Adrenal gland (tissue), 12 donors: Measurements from ENCODE around the gene UROC1. TPM values are rescaled to one million over a fixed set of nuclear protein-coding genes. Genes with fewer than 3 reads are reported as not detected.

Experiments
- DNase-seq, 7 donors: peaks; one replicate each; pipeline ENCODE4 v3.0.0-alpha.2; 2019 to 2020
- H3K27ac ChIP-seq, 5 donors: fragments of 200-600 bp; sonication (generic) in 4 of 5; 1 replicate in 3 of 5; 2 replicates in 2 of 5; pipeline versions ENCODE4 v1.5.1 to v1.8.0; 2016 to 2020; ENCODE audit warnings: mild to moderate bottlenecking in 1 of 5
- H3K27me3 ChIP-seq: fragments of 200-600 bp; 2 replicates; pipeline ENCODE4 v1.8.0; 2021
- H3K36me3 ChIP-seq, 2 donors: fragments of 200-600 bp; replicated peaks in 1 of 2; 1 replicate in 1 of 2; 2 replicates in 1 of 2; pipeline versions ENCODE4 v1.5.1 to v1.8.0; 2018 to 2022
- H3K4me1 ChIP-seq, 2 donors: fragments of 200-600 bp; replicated peaks in 1 of 2; 1 replicate in 1 of 2; 2 replicates in 1 of 2; pipeline versions ENCODE4 v1.5.1 to v1.8.0; 2018 to 2021
- H3K4me3 ChIP-seq, 4 donors: fragments of 200-600 bp; sonication (generic) in 3 of 4; one replicate each; pipeline ENCODE4 v1.5.1; 2016 to 2018
- H3K9me3 ChIP-seq, 3 donors: fragments of 200-600 bp; sonication (generic) in 1 of 3; replicated peaks in 1 of 3; 1 replicate in 2 of 3; 2 replicates in 1 of 3; pipeline versions ENCODE4 v1.5.1 to v1.8.0; 2016 to 2021
- CTCF ChIP-seq, 6 experiments: fragments of 450-650 bp in 4 of 6; fragments of 200-600 bp in 2 of 6; sonication (generic) in 1 of 6; IDR thresholded peaks; 1 replicate in 5 of 6; 2 replicates in 1 of 6; pipeline versions ENCODE4 v1.5.1 to v1.8.0; 2016 to 2021; ENCODE audit warnings: antibody characterized with exemption in 6 of 6, mild to moderate bottlenecking in 2 of 6, moderate library complexity in 1 of 6
- POLR2A ChIP-seq, 2 donors: fragments of 450-650 bp; IDR thresholded peaks; one replicate each; pipeline ENCODE4 v1.6.1; 2017; ENCODE audit warnings: antibody characterized with exemption in 2 of 2, mild to moderate bottlenecking in 2 of 2, moderate library complexity in 1 of 2
- WGBS, 4 donors: extraction: QIAGEN DNeasy Blood & Tissue Kit in 2 of 4; methylation state at CpG; one replicate each; pipeline versions ENCODE4 v1.1.5 to v1.1.7; 2013 to 2017; 5-methylcytosine and 5-hydroxymethylcytosine counted together
- intact Hi-C, 2 donors: fragments of 100-400 bp; cut with DNase I; formaldehyde crosslinking; loops; one replicate each; pipeline versions ENCODE4 v1.14.1 to v1.15.0; 2022 to 2023
- polyA plus RNA-seq, 3 donors: library from polyadenylated mRNA; stranded (reverse); fragments of 200-250 nt in 2 of 3; fragments of 350-450 nt in 1 of 3; fragmentation: Illumina TruSeq in 1 of 3; extraction: RNeasy Lipid Tissue Mini Kit (QIAGEN cat#74804) in 1 of 3; gene quantifications; one replicate each; pipeline ENCODE4 v1.2.3, GENCODE V29; 2013 to 2014
- small RNA-seq, 2 donors: library from RNA; depleted of rRNA; stranded (forward); fragments of <200 nt; gene quantifications; one replicate each; pipeline ENCODE3, GENCODE V24; 2016
- total RNA-seq, 9 donors: library from RNA; depleted of rRNA in 4 of 9; stranded (reverse); fragments of >200 nt in 4 of 9; fragments of 120-200 nt in 1 of 9; fragmentation: NEBNext Ultra II Directional in 1 of 9; extraction: Animal tissue kit (Norgen Biotek cat#: 25700) in 1 of 9; gene quantifications; one replicate each; pipeline versions ENCODE4 v1.1.0 to v1.2.4, GENCODE V29; 2013 to 2023
- donor health status: healthy with polysubstance abuse.
- donor health status: Bipolar disorder and iron deficiency.
- donor health status: DM: yes; HTN: yes; CAD: no.
- donor health status: DM: no; HTN: no; CAD: no.
- donor health status: DM: no; HTN: no; CAD: no.
- donor health status: DM: yes; HTN: yes; CAD: no.

UROC1 gene
- total and polyA plus RNA-seq, 12 donors = under 0.01 to 0.22 (median 0.04) TPM; not detected in 8

- WGBS, 4 donors = 95 to 100% (median 99%) methylated on average over 2 to 6 of the region's 6 CpGs
- no peak overlapping the region for H3K27ac ChIP-seq
- TF ChIP-seq POLR2A (IDR thresholded peaks at IDR 0.05) = no peak
- no peak for TF ChIP-seq CTCF (IDR thresholded peaks at IDR 0.05)
- H3K36me3 ChIP-seq = peaks cover 0 to 15% of the 10 kb centered on the region in 2 donors
- intact Hi-C loops = no loop called here
- no peak for DNase-seq
- no peaks in the 10 kb centered on the region for H3K27me3 ChIP-seq
- H3K4me1 ChIP-seq = no peaks in the 10 kb centered on the region
- H3K9me3 ChIP-seq = no peaks in the 10 kb centered on the region
- H3K4me3 ChIP-seq = no peak overlapping the region
Observed at GRCh38 chr3:126433105-126433430, 84.5 kb downstream of the UROC1 start.

GRCh38 chr3:126432361-126433104 is 85.0 kb downstream of the UROC1 start:
- WGBS, 4 donors = 59 to 72% (median 68%) methylated on average over 2 to 4 of the region's 4 CpGs
- Histone ChIP-seq H3K9me3 (no peaks in the 10 kb centered on the region), H3K27me3 (no peaks in the 10 kb centered on the region), H3K36me3 (peaks cover 0 to 9% of the 10 kb centered on the region in 2 donors), H3K27ac (no peak overlapping the region), H3K4me3 (no peak overlapping the region), H3K4me1 (no peaks in the 10 kb centered on the region)
- intact Hi-C loops = no loop called here
- TF ChIP-seq POLR2A (IDR thresholded peaks at IDR 0.05) (no peak), CTCF (IDR thresholded peaks at IDR 0.05) (no peak)
- DNase-seq = peak in 3 of 7 donors; percentile 15 to 43 (median 35)

Small RNA genes within 50 kb of the gene (small RNA-seq; reads per million reads assigned to genes)
- 0.17 to 0.83 reads per million in 2 donors for gene RNA5SP138

Other genes with a start within 250 kb of the UROC1 start
- gene KLF15, start 160.4 kb downstream of the UROC1 start, total RNA-seq = 10 to 100 TPM in 7 of 9 donors, 1 to 10 TPM in 2; 2.0 to 22.4 (median 13.5) TPM
- gene KLF15, start 160.4 kb downstream of the UROC1 start, polyA plus RNA-seq = 10 to 100 TPM in 1 of 3 donors, 1 to 10 TPM in 2; 3.6 to 10.8 (median 8.3) TPM
- gene CFAP100, start 122.9 kb downstream of the UROC1 start, total RNA-seq = under 1 TPM in 1 of 9 donors, not detected in 8; 0.17 TPM
- gene CFAP100, start 122.9 kb downstream of the UROC1 start, polyA plus RNA-seq = not detected
- 10 to 100 TPM; 25.2 to 45.2 (median 32.5) TPM for gene ZXDC, start 41.9 kb downstream of the UROC1 start, total RNA-seq
- gene ZXDC, start 41.9 kb downstream of the UROC1 start, polyA plus RNA-seq = 10 to 100 TPM; 16.4 to 18.4 (median 17.4) TPM
- gene CHST13, start 6.4 kb upstream of the UROC1 start, total RNA-seq = 1 to 10 TPM in 4 of 9 donors, under 1 TPM in 5; 0.22 to 3.0 (median 0.55) TPM
- under 1 TPM in 2 of 3 donors, not detected in 1; 0.67 to 0.80 TPM for gene CHST13, start 6.4 kb upstream of the UROC1 start, polyA plus RNA-seq
- gene C3orf22, start 41.2 kb upstream of the UROC1 start, total RNA-seq = not detected
- gene C3orf22, start 41.2 kb upstream of the UROC1 start, polyA plus RNA-seq = not detected
- 10 to 100 TPM in 6 of 9 donors, 1 to 10 TPM in 3; 7.3 to 20.8 (median 11.2) TPM for gene TXNRD3, start 137.4 kb upstream of the UROC1 start, total RNA-seq
- 10 to 100 TPM in 1 of 3 donors, 1 to 10 TPM in 2; 6.8 to 10.9 (median 7.9) TPM for gene TXNRD3, start 137.4 kb upstream of the UROC1 start, polyA plus RNA-seq
- 10 to 100 TPM; 10.6 to 22.5 (median 17.5) TPM for gene CHCHD6, start 186.5 kb upstream of the UROC1 start, total RNA-seq
- gene CHCHD6, start 186.5 kb upstream of the UROC1 start, polyA plus RNA-seq = 10 to 100 TPM; 14.9 to 20.0 (median 17.8) TPM